ENCODE results near the gene DHRS7C.

Gene DHRS7C, protein sequence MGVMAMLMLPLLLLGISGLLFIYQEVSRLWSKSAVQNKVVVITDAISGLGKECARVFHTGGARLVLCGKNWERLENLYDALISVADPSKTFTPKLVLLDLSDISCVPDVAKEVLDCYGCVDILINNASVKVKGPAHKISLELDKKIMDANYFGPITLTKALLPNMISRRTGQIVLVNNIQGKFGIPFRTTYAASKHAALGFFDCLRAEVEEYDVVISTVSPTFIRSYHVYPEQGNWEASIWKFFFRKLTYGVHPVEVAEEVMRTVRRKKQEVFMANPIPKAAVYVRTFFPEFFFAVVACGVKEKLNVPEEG
- 0 to 0.06 (median 0) reads per million in 9 experiments for total RNA-seq

GRCh38 chr17:9790889-9791876, at the start of gene DHRS7C:
Gene DHRS7C (minus strand): TSS chr17:9791592. CDS start chr17:9791284, 308 bp downstream.
- Mint-ChIP-seq H3K4me1 (ENCODE audit: low read depth in 2 of 2) (no peaks in the 10 kb centered on the region), H3K27me3 (peaks cover 29 to 34% of the 10 kb centered on the region in 2 donors), H3K27ac (no peak within 1 kb of the TSS), H3K4me3 (no peak within 1 kb of the TSS), H3K36me3 (ENCODE audit: insufficient read depth) (peaks cover 2% of the 10 kb centered on the region), H3K9me3 (no peaks in the 10 kb centered on the region)
- DNase-seq (no peak), ATAC-seq (replicated peaks) (no peak)

DNA sequence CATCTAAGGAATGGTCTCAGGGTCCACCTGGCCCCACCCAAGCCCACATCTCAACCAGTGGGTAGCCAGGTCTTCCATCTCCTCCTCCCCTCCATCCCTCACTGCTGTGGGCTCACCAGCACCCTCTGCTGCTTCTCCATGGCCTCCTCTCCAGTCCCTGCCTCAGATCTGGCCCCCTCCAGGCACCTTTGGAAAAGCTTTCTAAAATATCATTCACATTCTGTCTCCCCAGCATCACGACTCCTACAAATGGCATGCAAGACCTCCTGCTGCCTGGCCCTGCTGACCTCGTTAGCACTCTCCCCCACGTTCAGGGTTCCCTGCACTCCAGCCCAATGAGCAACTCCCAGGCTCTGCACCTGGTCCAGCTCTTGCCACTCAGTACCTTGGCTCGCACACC, 48.0 kb upstream of the DHRS7C start:
- H3K27me3 Mint-ChIP-seq: peaks cover 44 to 61% of the 10 kb centered on the region in 2 donors

DNA sequence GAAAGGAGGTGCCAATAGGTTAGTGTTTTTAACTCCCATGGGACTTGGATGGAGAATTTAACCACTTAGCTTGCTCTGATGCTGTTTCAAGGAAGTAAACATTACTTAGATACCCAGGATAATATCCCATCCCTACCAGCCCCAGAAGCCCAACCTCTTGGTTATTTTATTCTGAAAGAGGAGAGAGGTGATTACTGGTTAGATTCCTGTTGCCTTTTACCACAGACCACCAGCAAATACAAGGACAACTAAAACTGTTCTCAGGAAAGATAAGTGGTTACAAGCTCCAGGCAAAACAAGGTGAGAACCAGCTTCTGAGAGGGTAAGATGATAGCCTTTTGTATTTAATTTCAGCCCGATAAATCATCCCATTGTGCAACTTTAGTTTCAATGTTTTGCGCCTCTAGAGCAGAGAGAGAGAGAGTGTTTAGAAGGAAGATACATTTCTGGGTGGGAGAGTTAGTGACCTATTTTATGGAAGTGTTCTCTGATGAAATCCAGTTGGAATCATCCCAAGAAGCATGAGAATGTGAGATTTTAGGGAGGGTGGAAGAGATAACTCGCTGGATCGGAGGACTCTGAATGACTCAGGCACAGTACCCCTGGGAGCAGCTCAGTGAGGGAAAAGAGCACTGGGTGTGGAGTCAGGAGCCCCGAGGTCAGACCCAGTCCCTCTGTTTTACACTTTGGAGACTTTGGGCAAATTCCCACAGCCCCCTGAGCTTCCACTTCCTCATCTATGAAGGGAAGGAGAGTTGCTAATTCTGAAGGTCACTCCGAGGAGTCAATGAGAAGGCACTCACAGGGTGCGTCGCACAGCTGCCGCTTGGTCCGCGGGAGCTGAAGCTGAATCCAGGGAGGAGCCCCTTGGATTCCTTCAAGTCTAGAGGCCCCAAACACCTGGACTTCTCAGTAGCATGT, 46.4 kb upstream of the DHRS7C start:
- no peaks in the 10 kb centered on the region for H3K4me1 Mint-ChIP-seq (ENCODE audit: low read depth in 2 of 2)
- DNase-seq: no peak

More for the DNA sequence above, 48.0 kb upstream of the DHRS7C start:
- Mint-ChIP-seq H3K36me3 (ENCODE audit: insufficient read depth) (no peaks in the 10 kb centered on the region), H3K4me1 (ENCODE audit: low read depth in 2 of 2) (no peaks in the 10 kb centered on the region), H3K27ac (no peak overlapping the region), H3K9me3 (no peaks in the 10 kb centered on the region), H3K4me3 (no peak overlapping the region)
- DNase-seq: no peak
- no peak for ATAC-seq (replicated peaks)

GRCh38 chr17:9833922-9834321, 42.5 kb upstream of the DHRS7C start:
- Mint-ChIP-seq H3K27me3 (peaks cover 38 to 45% of the 10 kb centered on the region in 2 donors), H3K27ac (no peak overlapping the region), H3K4me1 (ENCODE audit: low read depth in 2 of 2) (no peaks in the 10 kb centered on the region), H3K9me3 (no peaks in the 10 kb centered on the region), H3K36me3 (ENCODE audit: insufficient read depth) (peaks cover 2% of the 10 kb centered on the region), H3K4me3 (no peak overlapping the region)
- DNase-seq: no peak
- ATAC-seq (replicated peaks): no peak

More for the DNA sequence above, 46.4 kb upstream of the DHRS7C start:
- Mint-ChIP-seq H3K27me3 (peaks cover 35 to 45% of the 10 kb centered on the region in 2 donors), H3K27ac (no peak overlapping the region), H3K4me3 (no peak overlapping the region), H3K9me3 (no peaks in the 10 kb centered on the region), H3K36me3 (ENCODE audit: insufficient read depth) (no peaks in the 10 kb centered on the region)
- ATAC-seq (replicated peaks): no peak

DNA sequence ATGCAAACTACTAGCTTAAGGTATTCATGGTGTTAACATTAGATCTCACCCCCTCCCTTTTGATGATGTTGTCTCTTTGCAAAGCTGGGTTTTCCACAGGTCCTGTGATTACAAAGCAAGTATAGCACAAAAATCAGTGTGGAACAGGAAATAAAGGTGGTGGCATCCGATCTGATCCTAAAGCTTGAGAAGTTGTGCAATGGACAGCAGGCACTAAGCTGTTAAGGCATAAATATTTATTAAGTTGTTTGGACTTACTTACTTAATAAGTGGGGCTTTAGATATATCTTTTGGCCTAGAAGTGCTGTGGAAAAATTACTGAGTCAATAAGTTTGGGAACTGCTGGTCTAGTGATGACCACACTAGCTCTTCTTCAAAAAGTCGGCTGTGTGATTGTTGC, 39.3 kb upstream of the DHRS7C start:
- Mint-ChIP-seq H3K4me1 (ENCODE audit: low read depth in 2 of 2) (no peaks in the 10 kb centered on the region), H3K27me3 (peaks cover 28 to 34% of the 10 kb centered on the region in 2 donors), H3K4me3 (no peak overlapping the region), H3K27ac (no peak overlapping the region), H3K9me3 (no peaks in the 10 kb centered on the region), H3K36me3 (ENCODE audit: insufficient read depth) (peaks cover 2% of the 10 kb centered on the region)
- DNase-seq (no peak), ATAC-seq (replicated peaks) (no peak)

GRCh38 chr17:9829343-9829742, 38.0 kb upstream of the DHRS7C start:
- H3K27me3 Mint-ChIP-seq: peaks cover 41 to 42% of the 10 kb centered on the region in 2 donors
- H3K4me3 Mint-ChIP-seq: no peak overlapping the region
- H3K27ac Mint-ChIP-seq: no peak overlapping the region
- no peaks in the 10 kb centered on the region for H3K4me1 Mint-ChIP-seq (ENCODE audit: low read depth in 2 of 2)
- no peaks in the 10 kb centered on the region for H3K9me3 Mint-ChIP-seq
- ATAC-seq (replicated peaks) (no peak), DNase-seq (no peak)
- H3K36me3 Mint-ChIP-seq (ENCODE audit: insufficient read depth): peaks cover 2% of the 10 kb centered on the region

DNA sequence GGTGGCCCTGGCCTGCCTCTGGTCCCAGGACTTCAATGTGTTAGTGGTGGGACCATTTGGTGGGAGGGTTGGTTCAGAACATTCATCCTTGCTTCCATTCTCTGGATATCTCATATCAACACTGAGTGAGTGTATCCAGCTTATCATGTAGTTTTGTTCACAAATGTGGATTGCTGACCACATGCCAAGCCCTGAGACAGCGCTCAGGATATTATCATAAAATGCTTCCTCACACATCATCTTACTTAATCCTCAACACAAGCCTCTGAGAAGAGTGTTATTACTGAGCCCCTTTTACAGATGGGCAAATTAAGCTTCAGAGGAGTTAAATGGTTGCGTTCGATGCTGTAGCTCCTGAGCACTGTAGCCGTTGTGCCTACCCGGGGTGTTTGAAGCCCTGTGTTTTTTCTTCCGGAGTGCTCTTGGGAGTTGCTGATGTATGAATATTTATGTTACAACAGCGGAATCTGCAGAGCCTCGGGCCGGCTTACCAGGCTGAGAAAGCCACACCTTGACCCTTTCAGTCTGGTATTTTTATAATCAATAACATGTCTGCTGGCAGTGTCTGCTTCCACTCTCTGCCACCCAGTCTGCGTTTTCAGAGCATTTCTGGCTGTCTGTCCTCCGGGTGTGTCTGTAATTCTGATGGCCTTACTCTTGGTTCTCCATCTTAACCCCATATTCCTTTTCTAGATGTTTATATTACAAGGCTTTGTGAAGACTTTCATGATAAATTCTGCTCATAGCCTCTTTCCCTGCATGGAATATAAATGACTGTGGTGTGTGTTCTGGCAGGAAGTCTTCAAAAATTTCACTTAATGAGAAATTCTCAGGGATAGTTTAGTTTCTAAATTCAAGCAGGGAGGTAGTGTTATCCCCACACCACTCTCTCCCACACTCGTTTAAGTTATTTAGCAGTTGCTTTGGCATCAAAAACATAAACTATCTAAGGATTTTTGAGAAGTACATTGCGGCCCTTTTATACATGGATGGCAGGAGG, 37.2 kb upstream of the DHRS7C start:
- H3K27ac Mint-ChIP-seq: no peak overlapping the region
- peaks cover 2% of the 10 kb centered on the region for H3K36me3 Mint-ChIP-seq (ENCODE audit: insufficient read depth)
- H3K27me3 Mint-ChIP-seq: peaks cover 43 to 49% of the 10 kb centered on the region in 2 donors
- DNase-seq (no peak), ATAC-seq (replicated peaks) (no peak)
- H3K4me1 Mint-ChIP-seq (ENCODE audit: low read depth in 2 of 2): no peaks in the 10 kb centered on the region
- H3K4me3 Mint-ChIP-seq: no peak overlapping the region
- no peaks in the 10 kb centered on the region for H3K9me3 Mint-ChIP-seq

GRCh38 chr17:9825641-9826150, 34.3 kb upstream of the DHRS7C start, which contains the start of gene GLP2R:
Gene GLP2R (plus strand): TSS chr17:9825924. CDS start chr17:9826064, 140 bp downstream.
- H3K4me3 Mint-ChIP-seq: no peak within 1 kb of the TSS
- peaks cover 0 to 3% of the 10 kb centered on the region in 2 donors for H3K9me3 Mint-ChIP-seq
- H3K36me3 Mint-ChIP-seq (ENCODE audit: insufficient read depth): no peaks in the 10 kb centered on the region

DNA sequence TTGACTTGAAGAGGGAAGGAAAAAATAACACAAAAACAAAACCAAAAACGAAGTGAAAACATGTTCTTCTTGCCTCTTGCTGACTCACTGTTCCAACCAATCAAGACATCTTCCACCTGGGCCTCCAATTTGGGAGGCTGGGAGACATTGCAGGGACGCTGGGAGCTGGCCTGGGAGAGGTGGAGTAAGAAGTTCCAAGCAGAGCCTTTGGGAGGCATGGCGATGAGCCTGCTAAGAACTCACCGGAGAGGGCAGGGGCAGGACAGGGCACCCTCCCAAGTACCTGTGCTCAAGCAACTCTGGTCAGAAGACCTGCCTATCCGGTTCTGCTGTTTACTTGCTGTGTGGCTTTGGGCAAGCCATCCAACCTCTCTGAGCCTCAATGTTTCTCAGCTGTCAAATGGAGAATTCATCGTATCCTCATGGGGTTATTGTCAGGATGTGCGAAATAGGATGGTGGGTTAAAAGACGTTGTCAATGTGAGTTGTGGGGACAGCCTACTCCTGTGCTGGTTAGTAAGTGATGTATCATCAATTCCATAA, 33.5 kb upstream of the DHRS7C start:
- no peak for DNase-seq
- no peak for ATAC-seq (replicated peaks)
- no peaks in the 10 kb centered on the region for H3K36me3 Mint-ChIP-seq (ENCODE audit: insufficient read depth)
- H3K9me3 Mint-ChIP-seq: peaks cover 0 to 3% of the 10 kb centered on the region in 2 donors
- peaks cover 40 to 49% of the 10 kb centered on the region in 2 donors for H3K27me3 Mint-ChIP-seq
- H3K27ac Mint-ChIP-seq: no peak overlapping the region
- no peaks in the 10 kb centered on the region for H3K4me1 Mint-ChIP-seq (ENCODE audit: low read depth in 2 of 2)
- H3K4me3 Mint-ChIP-seq: no peak overlapping the region

More at GRCh38 chr17:9825641-9826150, 34.3 kb upstream of the DHRS7C start, which contains the start of gene GLP2R:
- H3K27me3 Mint-ChIP-seq: peaks cover 49 to 56% of the 10 kb centered on the region in 2 donors
- DNase-seq: no peak
- no peaks in the 10 kb centered on the region for H3K4me1 Mint-ChIP-seq (ENCODE audit: low read depth in 2 of 2)
- no peak for ATAC-seq (replicated peaks)
- no peak within 1 kb of the TSS for H3K27ac Mint-ChIP-seq

DNA sequence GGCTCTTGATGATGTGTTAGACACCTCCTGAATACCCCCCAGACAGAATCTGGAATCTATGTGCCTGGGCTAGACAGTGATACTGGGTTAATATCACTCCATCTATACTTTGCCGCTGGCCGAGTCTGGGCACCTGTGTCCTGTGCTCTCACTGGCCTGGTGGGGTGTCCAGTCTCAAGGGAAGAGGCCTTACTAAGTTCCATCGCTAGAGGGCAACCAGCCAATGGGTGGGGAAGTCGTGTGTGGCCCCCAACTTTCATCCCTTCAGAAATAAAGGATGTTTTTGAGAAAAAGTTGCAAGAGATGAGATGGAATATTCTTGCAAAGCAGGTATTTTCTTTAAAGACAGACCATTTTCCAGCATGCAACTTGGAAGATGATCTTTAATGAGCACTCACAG, 32.7 kb upstream of the DHRS7C start:
- Mint-ChIP-seq H3K9me3 (peaks cover 0 to 3% of the 10 kb centered on the region in 2 donors), H3K27me3 (peaks cover 42 to 51% of the 10 kb centered on the region in 2 donors), H3K4me3 (no peak overlapping the region), H3K4me1 (ENCODE audit: low read depth in 2 of 2) (no peaks in the 10 kb centered on the region), H3K36me3 (ENCODE audit: insufficient read depth) (no peaks in the 10 kb centered on the region), H3K27ac (no peak overlapping the region)
- DNase-seq (no peak), ATAC-seq (replicated peaks) (no peak)

DNA sequence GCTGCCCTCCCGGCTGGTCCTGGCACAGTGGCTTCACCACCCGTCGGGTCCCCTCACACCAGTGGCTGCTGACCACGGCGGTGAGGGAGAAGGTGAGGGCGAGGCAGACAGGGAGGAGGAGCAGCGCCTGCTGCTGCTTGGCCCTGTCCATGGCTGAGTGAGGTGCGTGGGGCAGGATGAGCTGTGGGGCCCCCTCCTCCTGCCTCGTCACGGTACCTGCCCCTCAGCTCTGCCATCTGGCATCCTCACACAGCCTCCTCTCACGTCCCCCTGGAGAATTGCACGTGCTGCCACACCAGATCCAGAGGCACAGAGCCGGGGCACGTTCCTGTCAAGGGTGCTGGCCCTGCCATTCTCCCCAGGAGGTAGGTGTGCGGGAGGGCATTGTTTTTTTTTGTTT, 30.5 kb upstream of the DHRS7C start, which contains the start of gene GSG1L2:
TSS of gene GSG1L2 (minus strand) at position 159 of the 400 bp plus-strand sequence. CDS start at position 151, 8 bp downstream.
- H3K4me1 Mint-ChIP-seq (ENCODE audit: low read depth in 2 of 2): no peaks in the 10 kb centered on the region
- no peak for DNase-seq
- no peak within 1 kb of the TSS for H3K4me3 Mint-ChIP-seq
- H3K27ac Mint-ChIP-seq: no peak within 1 kb of the TSS
- no peak for ATAC-seq (replicated peaks)
- H3K27me3 Mint-ChIP-seq: peaks cover 33 to 59% of the 10 kb centered on the region in 2 donors
- peaks cover 0 to 3% of the 10 kb centered on the region in 2 donors for H3K9me3 Mint-ChIP-seq
- H3K36me3 Mint-ChIP-seq (ENCODE audit: insufficient read depth): peaks cover 2% of the 10 kb centered on the region

All from effector memory CD8-positive, alpha-beta T cell (primary cell).